ENCODE data around the gene KRT34. TPM values are rescaled to one million over a fixed set of nuclear protein-coding genes. Genes with fewer than 3 reads are reported as not detected.
A peak's percentile ranks its signal among the peaks of the same experiment; 100 is the strongest.

The KRT34 gene
- total RNA-seq, 2 experiments from 2014 or later = not detected

DNA sequence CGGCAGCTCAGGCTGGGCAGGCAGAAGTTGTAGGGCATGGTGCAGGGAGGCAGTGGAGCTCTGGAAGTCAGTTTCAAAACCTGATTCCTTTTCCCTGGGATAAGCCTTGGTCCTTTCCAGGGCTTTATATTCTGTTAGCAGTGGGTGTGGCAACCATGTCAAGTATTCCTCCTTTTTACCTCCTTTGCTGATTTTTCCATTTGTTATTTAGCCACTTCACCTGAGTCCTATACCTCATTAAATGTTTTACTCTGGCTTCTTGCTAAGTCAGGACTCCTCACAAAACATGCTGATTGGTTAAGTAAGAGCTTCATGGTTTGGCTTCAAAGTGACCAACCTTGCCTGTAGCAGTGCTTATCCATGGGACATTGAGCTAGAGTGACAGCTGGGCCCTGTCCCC, 12.4 kb downstream of the KRT34 start, which contains the start of gene KRT33B:
Gene KRT33B (minus strand): TSS at position 101 of the 400 bp plus-strand sequence. CDS start 63 bp downstream, at position 38.
- H3K9me3 Mint-ChIP-seq = peaks cover 4% of the 10 kb centered on the region
- no peak within 1 kb of the TSS for H3K4me3 Mint-ChIP-seq
- H3K27me3 Mint-ChIP-seq = no peaks in the 10 kb centered on the region
- peak within 1 kb of the TSS; percentile 7 for H3K27ac Mint-ChIP-seq
- Histone ChIP-seq H3K9me3 (ENCODE audit: control insufficient read depth in 1 of 2, insufficient read depth in 1 of 2, low read length in 2 of 2) (no peaks in the 10 kb centered on the region), H3K27me3 (ENCODE audit: control insufficient read depth in 1 of 2, insufficient read depth in 2 of 2, low read length in 2 of 2) (no peaks in the 10 kb centered on the region), H3K36me3 (ENCODE audit: insufficient read depth, low read length) (no peaks in the 10 kb centered on the region), H3K4me3 (ENCODE audit: low read length) (no peak within 1 kb of the TSS), H3K4me1 (ENCODE audit: insufficient read depth, low read length) (peaks cover 2% of the 10 kb centered on the region), H3K27ac (ENCODE audit: low read depth in 1 of 2, low read length in 2 of 2) (no peak within 1 kb of the TSS)
- POLR2A ChIA-PET = interaction anchor here (0.8 kb wide), 1 partner anchor 28 kb away, joined by 5 read pairs; no protein-coding TSS in a partner anchor
- TF ChIP-seq, protein P1, sequence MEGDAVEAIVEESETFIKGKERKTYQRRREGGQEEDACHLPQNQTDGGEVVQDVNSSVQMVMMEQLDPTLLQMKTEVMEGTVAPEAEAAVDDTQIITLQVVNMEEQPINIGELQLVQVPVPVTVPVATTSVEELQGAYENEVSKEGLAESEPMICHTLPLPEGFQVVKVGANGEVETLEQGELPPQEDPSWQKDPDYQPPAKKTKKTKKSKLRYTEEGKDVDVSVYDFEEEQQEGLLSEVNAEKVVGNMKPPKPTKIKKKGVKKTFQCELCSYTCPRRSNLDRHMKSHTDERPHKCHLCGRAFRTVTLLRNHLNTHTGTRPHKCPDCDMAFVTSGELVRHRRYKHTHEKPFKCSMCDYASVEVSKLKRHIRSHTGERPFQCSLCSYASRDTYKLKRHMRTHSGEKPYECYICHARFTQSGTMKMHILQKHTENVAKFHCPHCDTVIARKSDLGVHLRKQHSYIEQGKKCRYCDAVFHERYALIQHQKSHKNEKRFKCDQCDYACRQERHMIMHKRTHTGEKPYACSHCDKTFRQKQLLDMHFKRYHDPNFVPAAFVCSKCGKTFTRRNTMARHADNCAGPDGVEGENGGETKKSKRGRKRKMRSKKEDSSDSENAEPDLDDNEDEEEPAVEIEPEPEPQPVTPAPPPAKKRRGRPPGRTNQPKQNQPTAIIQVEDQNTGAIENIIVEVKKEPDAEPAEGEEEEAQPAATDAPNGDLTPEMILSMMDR (IDR thresholded peaks at IDR 0.05) = no peak
- CTCF ChIA-PET = no interaction called here
- peaks cover 9% of the 10 kb centered on the region for H3K4me1 Mint-ChIP-seq (ENCODE audit: low read depth)
- no peaks in the 10 kb centered on the region for H3K36me3 Mint-ChIP-seq (ENCODE audit: low read depth)
- intact Hi-C loops (cut with DNase I, micrococcal nuclease) = loop anchor here (1.0 kb wide), 1 partner anchor 20 kb away; no protein-coding TSS in a partner anchor
- DNase-seq = no peak
- ATAC-seq (ENCODE audit: poor library complexity) = no peak

DNA sequence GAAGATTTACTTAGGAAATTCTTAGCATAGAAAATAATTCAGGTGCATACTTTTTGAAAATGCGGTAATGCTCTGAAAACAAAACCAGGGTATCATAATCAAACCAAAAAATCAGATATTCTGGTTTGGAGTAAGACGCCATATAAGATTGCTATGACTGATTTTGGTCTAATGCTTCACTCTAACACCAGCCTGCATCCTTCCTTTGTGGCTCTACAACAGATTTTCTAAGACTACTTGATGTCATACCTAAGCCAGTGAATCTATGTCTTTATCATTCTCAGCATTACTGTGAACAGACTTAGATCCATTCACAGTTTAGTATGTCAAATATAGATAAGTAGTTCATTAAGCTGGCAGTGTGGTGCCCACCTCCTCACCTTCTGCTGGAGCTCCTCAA, 13.1 kb downstream of the KRT34 start:
- no peak for DNase-seq
- Histone ChIP-seq H3K9me3 (ENCODE audit: control insufficient read depth in 1 of 2, insufficient read depth in 1 of 2, low read length in 2 of 2) (no peaks in the 10 kb centered on the region), H3K4me3 (ENCODE audit: low read length) (no peak overlapping the region), H3K36me3 (ENCODE audit: insufficient read depth, low read length) (no peaks in the 10 kb centered on the region), H3K27ac (ENCODE audit: low read depth in 1 of 2, low read length in 2 of 2) (no peak overlapping the region), H3K4me1 (ENCODE audit: insufficient read depth, low read length) (peaks cover 2% of the 10 kb centered on the region), H3K27me3 (ENCODE audit: control insufficient read depth in 1 of 2, insufficient read depth in 2 of 2, low read length in 2 of 2) (no peaks in the 10 kb centered on the region)
- intact Hi-C loops (cut with DNase I, micrococcal nuclease) = no loop called here
- peaks cover 9% of the 10 kb centered on the region for H3K4me1 Mint-ChIP-seq (ENCODE audit: low read depth)
- no peaks in the 10 kb centered on the region for H3K36me3 Mint-ChIP-seq (ENCODE audit: low read depth)
- ChIA-PET POLR2A (no interaction called here), CTCF (interaction anchor here (1.4 kb wide), 1 partner anchor 46 kb away, joined by 3 read pairs; no protein-coding TSS in a partner anchor)
- H3K9me3 Mint-ChIP-seq = no peaks in the 10 kb centered on the region
- H3K27ac Mint-ChIP-seq = no peak overlapping the region
- H3K27me3 Mint-ChIP-seq = no peaks in the 10 kb centered on the region
- no peak for ATAC-seq (ENCODE audit: poor library complexity)
- no peak overlapping the region for H3K4me3 Mint-ChIP-seq
- TF ChIP-seq, protein P1 (IDR thresholded peaks at IDR 0.05) = no peak

DNA sequence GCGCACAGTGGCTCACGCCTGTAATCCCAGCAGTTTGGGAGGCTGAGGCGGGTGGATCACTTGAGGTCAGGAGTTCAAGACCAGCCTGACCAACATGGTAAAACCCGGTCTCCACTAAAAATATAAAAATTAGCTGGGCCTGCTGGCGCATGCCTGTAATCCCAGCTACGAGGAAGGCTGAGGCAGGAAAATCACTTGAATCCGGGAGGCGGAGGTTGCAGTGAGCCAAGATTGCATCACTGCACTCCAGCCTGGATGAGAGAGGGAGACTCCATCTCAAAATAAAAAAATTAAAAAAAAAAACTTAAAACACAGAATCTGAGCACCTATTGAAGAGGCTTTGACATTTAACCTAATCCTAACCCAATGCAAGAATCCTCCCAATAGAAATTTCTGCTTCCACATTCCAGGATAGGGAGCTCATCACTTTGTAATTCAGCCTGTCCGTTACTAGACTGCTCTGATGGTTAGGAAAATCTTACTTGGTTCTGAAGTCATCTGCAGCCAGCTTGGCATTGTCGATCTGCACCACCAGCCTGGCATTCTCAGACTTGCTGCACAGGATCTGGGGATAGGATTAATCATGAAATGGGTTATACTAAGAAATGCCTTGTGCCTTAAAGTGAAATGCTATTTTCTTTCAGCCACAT, 14.6 kb downstream of the KRT34 start:
- intact Hi-C loops (cut with DNase I, micrococcal nuclease) = no loop called here
- Histone ChIP-seq H3K27me3 (ENCODE audit: control insufficient read depth in 1 of 2, insufficient read depth in 2 of 2, low read length in 2 of 2) (no peaks in the 10 kb centered on the region), H3K4me1 (ENCODE audit: insufficient read depth, low read length) (peaks cover 2% of the 10 kb centered on the region), H3K27ac (ENCODE audit: low read depth in 1 of 2, low read length in 2 of 2) (no peak overlapping the region), H3K9me3 (ENCODE audit: control insufficient read depth in 1 of 2, insufficient read depth in 1 of 2, low read length in 2 of 2) (no peaks in the 10 kb centered on the region), H3K36me3 (ENCODE audit: insufficient read depth, low read length) (no peaks in the 10 kb centered on the region), H3K4me3 (ENCODE audit: low read length) (no peak overlapping the region)
- Mint-ChIP-seq H3K4me1 (ENCODE audit: low read depth) (peaks cover 9% of the 10 kb centered on the region), H3K27ac (no peak overlapping the region), H3K36me3 (ENCODE audit: low read depth) (no peaks in the 10 kb centered on the region), H3K4me3 (no peak overlapping the region), H3K9me3 (no peaks in the 10 kb centered on the region), H3K27me3 (no peaks in the 10 kb centered on the region)
- no peak for DNase-seq
- ChIA-PET CTCF (interaction anchor here (1.4 kb wide), 1 partner anchor 45 kb away, joined by 3 read pairs; no protein-coding TSS in a partner anchor), POLR2A (no interaction called here)
- TF ChIP-seq, protein P1 (IDR thresholded peaks at IDR 0.05) = no peak
- no peak for ATAC-seq (ENCODE audit: poor library complexity)

Data from CD4-positive, alpha-beta T cell (primary cell).